GM23338 (cell line): ENCODE measurements around the gene ZNF410. TPM values are rescaled to one million over a fixed set of nuclear protein-coding genes. Genes with fewer than 3 reads are reported as not detected.

Experiments
- ATAC-seq: fragments of 200-7000 bp; cut with Tn5 transposase; 3 replicates; pipeline ENCODE4 v1.9.1; 2020
- DNase-seq: peaks from one replicate; pipeline ENCODE4 v3.0.0-alpha.2; 2015; ENCODE audit warnings: low spot score
- H2AFZ ChIP-seq: fragments of 200-600 bp; sonication (generic); 2 replicates; pipeline ENCODE4 v1.8.0; 2016; ENCODE audit warnings: antibody characterized with exemption, mild to moderate bottlenecking, moderate library complexity
- H3F3A ChIP-seq: fragments of 200-600 bp; sonication (generic); replicated peaks from 2 replicates; pipeline ENCODE4 v1.8.0; 2017; ENCODE audit warnings: antibody characterized with exemption, mixed run types, low read depth
- H3K27ac ChIP-seq: fragments of 200-600 bp; sonication (generic); 2 replicates; pipeline ENCODE4 v1.6.1; 2016; ENCODE audit warnings: low read depth
- H3K27me3 ChIP-seq: fragments of 200-600 bp; sonication (generic); 2 replicates; pipeline ENCODE4 v1.8.0; 2016; ENCODE audit warnings: mild to moderate bottlenecking, mixed run types, moderate library complexity; ENCODE audit not compliant: insufficient read depth
- H3K36me3 ChIP-seq: fragments of 200-600 bp; sonication (generic); 2 replicates; pipeline ENCODE4 v1.8.0; 2016; ENCODE audit warnings: mild to moderate bottlenecking; ENCODE audit not compliant: insufficient read depth
- H3K4me1 ChIP-seq: fragments of 200-600 bp; sonication (generic); 2 replicates; pipeline ENCODE4 v1.8.0; 2016; ENCODE audit warnings: mild to moderate bottlenecking, moderate library complexity; ENCODE audit not compliant: insufficient read depth
- H3K4me2 ChIP-seq: fragments of 200-600 bp; sonication (generic); 2 replicates; pipeline ENCODE4 v1.7.1; 2017; ENCODE audit warnings: mixed run types
- H3K4me3 ChIP-seq: fragments of 200-600 bp; sonication (generic); 2 replicates; pipeline ENCODE4 v1.6.1; 2016; ENCODE audit warnings: mixed run types
- H3K79me2 ChIP-seq: fragments of 200-600 bp; sonication (generic); replicated peaks from 2 replicates; pipeline ENCODE4 v1.8.0; 2017; ENCODE audit warnings: mild to moderate bottlenecking; ENCODE audit not compliant: insufficient read depth
- H3K9me2 ChIP-seq: fragments of 200-600 bp; sonication (generic); 2 replicates; pipeline ENCODE4 v1.8.0; 2017; ENCODE audit not compliant: insufficient read depth
- H4K20me1 ChIP-seq: fragments of 200-600 bp; sonication (generic); replicated peaks from 2 replicates; pipeline ENCODE4 v1.8.0; 2017; ENCODE audit warnings: mild to moderate bottlenecking; ENCODE audit not compliant: insufficient read depth
- H3K27ac Mint-ChIP-seq: 2 replicates; pipeline ENCODE4 v1.8.0; 2020; ENCODE audit warnings: inconsistent platforms, mild to moderate bottlenecking, moderate library complexity, mixed read lengths
- H3K27me3 Mint-ChIP-seq: 3 replicates; pipeline ENCODE4 v1.8.0; 2022; ENCODE audit warnings: low read depth, mild to moderate bottlenecking, moderate library complexity, mixed read lengths, inconsistent platforms; ENCODE audit not compliant: insufficient read depth, poor library complexity
- H3K36me3 Mint-ChIP-seq: 3 replicates; pipeline ENCODE4 v1.8.0; 2021; ENCODE audit warnings: low read depth, mild to moderate bottlenecking, inconsistent platforms, moderate library complexity, mixed read lengths
- H3K4me1 Mint-ChIP-seq: 3 replicates; pipeline ENCODE4 v1.8.0; 2020; ENCODE audit warnings: mild to moderate bottlenecking, inconsistent platforms, mixed read lengths
- H3K4me3 Mint-ChIP-seq: 3 replicates; pipeline ENCODE4 v1.8.0; 2021; ENCODE audit warnings: moderate library complexity, mild to moderate bottlenecking, inconsistent platforms, mixed read lengths
- H3K9me3 Mint-ChIP-seq: 3 replicates; pipeline ENCODE4 v1.8.0; 2020; ENCODE audit warnings: moderate library complexity, mild to moderate bottlenecking, inconsistent platforms, mixed read lengths
- CREB1 ChIP-seq: fragments of 250-450 bp; sonication (Bioruptor Pico); IDR thresholded peaks from 2 replicates; pipeline ENCODE4 v1.5.0; 2020; ENCODE audit warnings: low read depth, mild to moderate bottlenecking, moderate library complexity
- EZH2 ChIP-seq: fragments of 200-600 bp; sonication (generic); IDR thresholded peaks from one replicate; pipeline ENCODE4 v1.8.0; 2017; ENCODE audit warnings: antibody characterized with exemption, mild to moderate bottlenecking, low read depth; ENCODE audit not compliant: unreplicated experiment
- EZH2phosphoT487 ChIP-seq: fragments of 200-600 bp; sonication (generic); IDR thresholded peaks from one replicate; pipeline ENCODE4 v1.8.1; 2018; ENCODE audit warnings: antibody characterized with exemption; ENCODE audit not compliant: unreplicated experiment
- JUNB ChIP-seq: IDR thresholded peaks from one replicate; pipeline ENCODE4 v1.6.1; 2016; ENCODE audit warnings: antibody characterized with exemption; ENCODE audit not compliant: unreplicated experiment
- NANOG ChIP-seq: IDR thresholded peaks from 2 replicates; pipeline ENCODE4 v1.6.1; 2016; ENCODE audit warnings: antibody characterized with exemption, borderline replicate concordance
- POLR2AphosphoS5 ChIP-seq: IDR thresholded peaks from 2 replicates; pipeline ENCODE4 v1.6.1; 2016; ENCODE audit warnings: antibody characterized with exemption, low read depth
- STAT1 ChIP-seq: IDR thresholded peaks from one replicate; pipeline ENCODE4 v1.6.1; 2016; ENCODE audit warnings: antibody characterized with exemption; ENCODE audit not compliant: unreplicated experiment
- ZNF114 ChIP-seq: fragments of 250-450 bp; sonication (Bioruptor Pico); IDR thresholded peaks from 2 replicates; pipeline ENCODE4 v1.5.0; 2020; ENCODE audit warnings: mild to moderate bottlenecking, moderate library complexity
- ZNF331 ChIP-seq: fragments of 250-450 bp; sonication (Bioruptor Pico); IDR thresholded peaks from 2 replicates; pipeline ENCODE4 v1.5.0; 2020; ENCODE audit warnings: low read depth, mild to moderate bottlenecking, moderate library complexity
- polyA plus RNA-seq: library from polyadenylated mRNA; unstranded; fragments of >200 nt; fragmentation: Nextera tagmentation; extraction: Ambion mirVana; gene quantifications from 2 replicates; pipeline ENCODE4 v1.2.1, GENCODE V29; 2016
- total RNA-seq: library from RNA; depleted of rRNA; stranded (reverse); fragments of >200 nt; shearing (Covaris generic); gene quantifications from 2 replicates; pipeline ENCODE4 v1.2.3, GENCODE V29; 2014
- TF ChIP-seq, protein P1 (sequence below), 2 experiments: fragments of 200-600 bp in 1 of 2; sonication (generic) in 1 of 2; conservative IDR thresholded peaks; 2 replicates each; pipeline versions ENCODE4 v1.5.1 to v1.6.1; 2016 to 2017; ENCODE audit warnings: antibody characterized with exemption in 2 of 2, low read depth in 2 of 2, mild to moderate bottlenecking in 2 of 2, moderate library complexity in 1 of 2
- TF ChIP-seq, protein P2 (sequence below): IDR thresholded peaks from one replicate; pipeline ENCODE4 v1.6.1; 2018; ENCODE audit warnings: antibody characterized with exemption; ENCODE audit not compliant: unreplicated experiment
- TF ChIP-seq, protein P3 (sequence below): IDR thresholded peaks from 2 replicates; pipeline ENCODE4 v1.6.1; 2016; ENCODE audit warnings: antibody characterized with exemption

The ZNF410 gene
- total and polyA plus RNA-seq, 2 experiments from 2014 or later = 10.6 to 20.4 TPM

DNA sequence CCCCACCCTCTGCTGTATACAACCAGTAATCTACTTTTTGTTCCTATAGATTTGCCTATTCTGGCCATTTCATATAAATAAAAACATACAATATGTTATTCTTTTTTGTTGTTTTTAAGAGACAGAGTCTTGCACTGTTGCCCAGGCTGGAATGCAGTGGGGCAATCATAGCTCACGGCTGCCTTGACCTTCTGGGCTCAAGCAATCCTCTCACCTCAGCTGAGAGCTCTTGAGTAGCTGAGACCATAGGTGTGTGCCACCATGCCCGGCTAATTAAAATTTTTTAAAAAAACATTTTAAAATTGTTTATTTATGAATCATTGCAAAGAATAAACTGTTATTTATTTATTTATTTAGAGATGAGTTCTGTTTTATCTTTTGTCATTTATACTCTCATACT is 23.4 kb upstream of the ZNF410 start:
- no peak overlapping the region for H3K27ac Mint-ChIP-seq
- H3K4me1 Mint-ChIP-seq = no peaks in the 10 kb centered on the region
- no peak overlapping the region for H3K4me3 ChIP-seq
- no peak for TF ChIP-seq EZH2phosphoT487
- DNase-seq (no peak), ATAC-seq (no peak)
- H3K4me3 Mint-ChIP-seq = no peak overlapping the region
- no peak overlapping the region for H2AFZ ChIP-seq
- no peak overlapping the region for H3K27ac ChIP-seq
- H3K9me3 Mint-ChIP-seq = no peaks in the 10 kb centered on the region
- peaks cover 19% of the 10 kb centered on the region; the same call in 1 of the 2 replicates for H3K36me3 ChIP-seq
- H3K79me2 ChIP-seq = no peaks in the 10 kb centered on the region
- no peaks in the 10 kb centered on the region for H3K4me1 ChIP-seq
- H3K27me3 ChIP-seq = no peaks in the 10 kb centered on the region
- H3F3A ChIP-seq = no peaks in the 10 kb centered on the region
- no peaks in the 10 kb centered on the region; the same call in none of the 2 replicates for H4K20me1 ChIP-seq
- H3K9me2 ChIP-seq = no peaks in the 10 kb centered on the region
- H3K27me3 Mint-ChIP-seq = no peaks in the 10 kb centered on the region
- H3K36me3 Mint-ChIP-seq = peaks cover 26% of the 10 kb centered on the region; the same call in 2 of the 3 replicates
- no peak overlapping the region for H3K4me2 ChIP-seq

DNA sequence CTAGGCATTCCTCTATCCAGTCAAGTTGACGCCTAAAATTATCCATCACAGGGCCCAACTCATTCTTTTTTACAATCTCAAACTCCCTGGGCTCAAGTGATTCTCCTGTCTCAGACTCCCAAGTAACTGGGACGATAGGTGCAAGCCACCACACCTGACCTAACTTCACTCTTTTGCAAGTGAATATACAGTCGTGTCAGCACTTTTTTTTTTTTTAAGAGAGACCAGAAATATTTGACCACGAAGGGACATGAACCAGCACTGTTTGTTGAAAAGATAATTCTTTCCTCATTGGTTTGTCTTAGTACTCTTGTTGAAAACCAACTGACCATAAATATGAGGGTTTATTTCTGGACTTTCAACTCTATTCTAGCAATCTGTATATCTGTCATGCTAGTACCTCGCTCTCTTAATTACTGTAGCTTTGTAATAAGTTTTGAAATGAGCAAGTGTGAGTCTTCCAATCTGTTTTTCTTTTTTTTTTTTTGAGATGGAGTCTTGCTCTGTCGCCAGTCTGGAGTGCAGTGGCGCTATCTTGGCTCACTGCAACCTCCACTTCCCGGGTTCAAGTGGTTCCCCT is 21.0 kb upstream of the ZNF410 start:
- H3K27ac ChIP-seq = no peak overlapping the region
- H4K20me1 ChIP-seq = no peaks in the 10 kb centered on the region; the same call in none of the 2 replicates
- H3K4me1 ChIP-seq = no peaks in the 10 kb centered on the region
- H3K79me2 ChIP-seq = no peaks in the 10 kb centered on the region
- no peaks in the 10 kb centered on the region for H3K9me3 Mint-ChIP-seq
- H3F3A ChIP-seq = no peaks in the 10 kb centered on the region
- H3K27ac Mint-ChIP-seq = no peak overlapping the region
- DNase-seq = no peak
- no peak overlapping the region for H2AFZ ChIP-seq
- peaks cover 25% of the 10 kb centered on the region; the same call in 2 of the 3 replicates for H3K36me3 Mint-ChIP-seq
- H3K27me3 ChIP-seq = no peaks in the 10 kb centered on the region
- H3K4me3 Mint-ChIP-seq = no peak overlapping the region
- no peaks in the 10 kb centered on the region for H3K9me2 ChIP-seq
- no peak overlapping the region for H3K4me3 ChIP-seq
- no peak for ATAC-seq
- H3K4me2 ChIP-seq = no peak overlapping the region
- no peaks in the 10 kb centered on the region for H3K4me1 Mint-ChIP-seq
- peaks cover 19% of the 10 kb centered on the region for H3K36me3 ChIP-seq
- no peaks in the 10 kb centered on the region for H3K27me3 Mint-ChIP-seq
- TF ChIP-seq ZNF331 (CRISPR knock-in tag) = no peak
- TF ChIP-seq ZNF114 (CRISPR knock-in tag) = no peak
- TF ChIP-seq, protein P1, sequence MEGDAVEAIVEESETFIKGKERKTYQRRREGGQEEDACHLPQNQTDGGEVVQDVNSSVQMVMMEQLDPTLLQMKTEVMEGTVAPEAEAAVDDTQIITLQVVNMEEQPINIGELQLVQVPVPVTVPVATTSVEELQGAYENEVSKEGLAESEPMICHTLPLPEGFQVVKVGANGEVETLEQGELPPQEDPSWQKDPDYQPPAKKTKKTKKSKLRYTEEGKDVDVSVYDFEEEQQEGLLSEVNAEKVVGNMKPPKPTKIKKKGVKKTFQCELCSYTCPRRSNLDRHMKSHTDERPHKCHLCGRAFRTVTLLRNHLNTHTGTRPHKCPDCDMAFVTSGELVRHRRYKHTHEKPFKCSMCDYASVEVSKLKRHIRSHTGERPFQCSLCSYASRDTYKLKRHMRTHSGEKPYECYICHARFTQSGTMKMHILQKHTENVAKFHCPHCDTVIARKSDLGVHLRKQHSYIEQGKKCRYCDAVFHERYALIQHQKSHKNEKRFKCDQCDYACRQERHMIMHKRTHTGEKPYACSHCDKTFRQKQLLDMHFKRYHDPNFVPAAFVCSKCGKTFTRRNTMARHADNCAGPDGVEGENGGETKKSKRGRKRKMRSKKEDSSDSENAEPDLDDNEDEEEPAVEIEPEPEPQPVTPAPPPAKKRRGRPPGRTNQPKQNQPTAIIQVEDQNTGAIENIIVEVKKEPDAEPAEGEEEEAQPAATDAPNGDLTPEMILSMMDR (conservative IDR thresholded peaks at IDR 0.05; ENCODE audit: low read depth in 2 of 2) = no peak
- TF ChIP-seq NANOG = no peak
- TF ChIP-seq EZH2 = no peak
- no peak for TF ChIP-seq EZH2phosphoT487
- TF ChIP-seq CREB1 (CRISPR knock-in tag) = no peak
- TF ChIP-seq STAT1 = no peak
- TF ChIP-seq, protein P2, sequence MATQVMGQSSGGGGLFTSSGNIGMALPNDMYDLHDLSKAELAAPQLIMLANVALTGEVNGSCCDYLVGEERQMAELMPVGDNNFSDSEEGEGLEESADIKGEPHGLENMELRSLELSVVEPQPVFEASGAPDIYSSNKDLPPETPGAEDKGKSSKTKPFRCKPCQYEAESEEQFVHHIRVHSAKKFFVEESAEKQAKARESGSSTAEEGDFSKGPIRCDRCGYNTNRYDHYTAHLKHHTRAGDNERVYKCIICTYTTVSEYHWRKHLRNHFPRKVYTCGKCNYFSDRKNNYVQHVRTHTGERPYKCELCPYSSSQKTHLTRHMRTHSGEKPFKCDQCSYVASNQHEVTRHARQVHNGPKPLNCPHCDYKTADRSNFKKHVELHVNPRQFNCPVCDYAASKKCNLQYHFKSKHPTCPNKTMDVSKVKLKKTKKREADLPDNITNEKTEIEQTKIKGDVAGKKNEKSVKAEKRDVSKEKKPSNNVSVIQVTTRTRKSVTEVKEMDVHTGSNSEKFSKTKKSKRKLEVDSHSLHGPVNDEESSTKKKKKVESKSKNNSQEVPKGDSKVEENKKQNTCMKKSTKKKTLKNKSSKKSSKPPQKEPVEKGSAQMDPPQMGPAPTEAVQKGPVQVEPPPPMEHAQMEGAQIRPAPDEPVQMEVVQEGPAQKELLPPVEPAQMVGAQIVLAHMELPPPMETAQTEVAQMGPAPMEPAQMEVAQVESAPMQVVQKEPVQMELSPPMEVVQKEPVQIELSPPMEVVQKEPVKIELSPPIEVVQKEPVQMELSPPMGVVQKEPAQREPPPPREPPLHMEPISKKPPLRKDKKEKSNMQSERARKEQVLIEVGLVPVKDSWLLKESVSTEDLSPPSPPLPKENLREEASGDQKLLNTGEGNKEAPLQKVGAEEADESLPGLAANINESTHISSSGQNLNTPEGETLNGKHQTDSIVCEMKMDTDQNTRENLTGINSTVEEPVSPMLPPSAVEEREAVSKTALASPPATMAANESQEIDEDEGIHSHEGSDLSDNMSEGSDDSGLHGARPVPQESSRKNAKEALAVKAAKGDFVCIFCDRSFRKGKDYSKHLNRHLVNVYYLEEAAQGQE = no peak
- TF ChIP-seq, protein P3, sequence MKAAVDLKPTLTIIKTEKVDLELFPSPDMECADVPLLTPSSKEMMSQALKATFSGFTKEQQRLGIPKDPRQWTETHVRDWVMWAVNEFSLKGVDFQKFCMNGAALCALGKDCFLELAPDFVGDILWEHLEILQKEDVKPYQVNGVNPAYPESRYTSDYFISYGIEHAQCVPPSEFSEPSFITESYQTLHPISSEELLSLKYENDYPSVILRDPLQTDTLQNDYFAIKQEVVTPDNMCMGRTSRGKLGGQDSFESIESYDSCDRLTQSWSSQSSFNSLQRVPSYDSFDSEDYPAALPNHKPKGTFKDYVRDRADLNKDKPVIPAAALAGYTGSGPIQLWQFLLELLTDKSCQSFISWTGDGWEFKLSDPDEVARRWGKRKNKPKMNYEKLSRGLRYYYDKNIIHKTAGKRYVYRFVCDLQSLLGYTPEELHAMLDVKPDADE = no peak
- TF ChIP-seq JUNB = no peak
- TF ChIP-seq POLR2AphosphoS5 = no peak
